ENCODE data around the gene ARPC3.
"Not testable (repeated sequence)": the region's sequence is repeated elsewhere in the genome, so short reads cannot be mapped to it uniquely, and the experiment has no call there.

ARPC3 gene

GRCh38 chr12:110417113-110417512, 33.0 kb downstream of the ARPC3 start:
- not testable (repeated sequence) for DNase-seq (ENCODE audit: low read depth)

GRCh38 chr12:110410086-110410485, 40.1 kb downstream of the ARPC3 start:
- DNase-seq (ENCODE audit: low read depth), result not testable (repeated sequence)

GRCh38 chr12:110405126-110405662, 44.9 kb downstream of the ARPC3 start:
- DNase-seq (ENCODE audit: low read depth), result not testable (repeated sequence)

- peak; percentile 68 for DNase-seq (ENCODE audit: low read depth)
Measured at GRCh38 chr12:110403976-110404682, 46.0 kb downstream of the ARPC3 start.

GRCh38 chr12:110403146-110403975, 46.8 kb downstream of the ARPC3 start, which contains the start of gene ANAPC7:
Gene ANAPC7 (minus strand): TSS chr12:110403708. CDS start chr12:110403627, 81 bp downstream.
- peak; percentile 82 for DNase-seq (ENCODE audit: low read depth)

Data from activated T-helper 9 cell treated with anti-CD3 and anti-CD28 coated beads, Interleukin-2, amount 50 U/mL, for 16 hours (primary cell).